GM18511 (cell line): ENCODE results near the gene PTPRN2.
"Not testable (repeated sequence)": the region's sequence is repeated elsewhere in the genome, so short reads cannot be mapped to it uniquely, and the experiment has no call there.

Experiments used
- ATAC-seq: cut with Tn5 transposase; IDR thresholded peaks from one replicate; pipeline ENCODE4 v1.9.1; 2021; ENCODE audit warnings: mild to moderate bottlenecking, moderate library complexity; ENCODE audit not compliant: unreplicated experiment

The PTPRN2 gene

GRCh38 chr7:157961731-157962457, 625.7 kb downstream of the PTPRN2 start:
- ATAC-seq, result no peak

- ATAC-seq, result no peak
Observed at GRCh38 chr7:157955348-157955999, 632.1 kb downstream of the PTPRN2 start.

GRCh38 chr7:157954901-157955300, 632.7 kb downstream of the PTPRN2 start:
- no peak for ATAC-seq

- ATAC-seq, result no peak
Observed at GRCh38 chr7:157952841-157953645, 634.6 kb downstream of the PTPRN2 start.

GRCh38 chr7:157952050-157952667, 635.5 kb downstream of the PTPRN2 start:
- ATAC-seq, result no peak

- ATAC-seq, result no peak
Observed at GRCh38 chr7:157951300-157952049, 636.1 kb downstream of the PTPRN2 start.

GRCh38 chr7:157949711-157950110, 637.9 kb downstream of the PTPRN2 start:
- no peak for ATAC-seq

GRCh38 chr7:157947504-157947903, 640.1 kb downstream of the PTPRN2 start:
- ATAC-seq, result no peak

GRCh38 chr7:157946398-157947060, 641.1 kb downstream of the PTPRN2 start:
- ATAC-seq, result no peak

- ATAC-seq, result no peak
Observed at GRCh38 chr7:157945401-157945800, 642.2 kb downstream of the PTPRN2 start.

- no peak for ATAC-seq
Observed at GRCh38 chr7:157944734-157945291, 642.8 kb downstream of the PTPRN2 start.

GRCh38 chr7:157944051-157944450, 643.6 kb downstream of the PTPRN2 start:
- ATAC-seq, result no peak

- ATAC-seq, result no peak
Observed at GRCh38 chr7:157943561-157943960, 644.1 kb downstream of the PTPRN2 start.

GRCh38 chr7:157941210-157941609, 646.4 kb downstream of the PTPRN2 start:
- no peak for ATAC-seq

- ATAC-seq, result no peak
Observed at GRCh38 chr7:157940497-157940896, 647.1 kb downstream of the PTPRN2 start.

GRCh38 chr7:157938211-157938610, 649.4 kb downstream of the PTPRN2 start:
- ATAC-seq, result no peak

- no peak for ATAC-seq
Observed at GRCh38 chr7:157937406-157937805, 650.2 kb downstream of the PTPRN2 start.

GRCh38 chr7:157936976-157937375, 650.6 kb downstream of the PTPRN2 start:
- ATAC-seq, result no peak

GRCh38 chr7:157935721-157936120, 651.9 kb downstream of the PTPRN2 start:
- ATAC-seq, result not testable (repeated sequence)
